GM12801 (cell line): ENCODE results near the gene LRP2.

ENCODE experiments used
- TF ChIP-seq, protein P1 (sequence below): IDR thresholded peaks from one replicate; pipeline ENCODE4 v1.5.1; 2011; ENCODE audit warnings: control low read depth; ENCODE audit not compliant: insufficient read length; ENCODE audit errors: extremely low read depth

The LRP2 gene

GRCh38 chr2:169094676-169095075 lies 267.7 kb downstream of the LRP2 start:
- TF ChIP-seq, protein P1, sequence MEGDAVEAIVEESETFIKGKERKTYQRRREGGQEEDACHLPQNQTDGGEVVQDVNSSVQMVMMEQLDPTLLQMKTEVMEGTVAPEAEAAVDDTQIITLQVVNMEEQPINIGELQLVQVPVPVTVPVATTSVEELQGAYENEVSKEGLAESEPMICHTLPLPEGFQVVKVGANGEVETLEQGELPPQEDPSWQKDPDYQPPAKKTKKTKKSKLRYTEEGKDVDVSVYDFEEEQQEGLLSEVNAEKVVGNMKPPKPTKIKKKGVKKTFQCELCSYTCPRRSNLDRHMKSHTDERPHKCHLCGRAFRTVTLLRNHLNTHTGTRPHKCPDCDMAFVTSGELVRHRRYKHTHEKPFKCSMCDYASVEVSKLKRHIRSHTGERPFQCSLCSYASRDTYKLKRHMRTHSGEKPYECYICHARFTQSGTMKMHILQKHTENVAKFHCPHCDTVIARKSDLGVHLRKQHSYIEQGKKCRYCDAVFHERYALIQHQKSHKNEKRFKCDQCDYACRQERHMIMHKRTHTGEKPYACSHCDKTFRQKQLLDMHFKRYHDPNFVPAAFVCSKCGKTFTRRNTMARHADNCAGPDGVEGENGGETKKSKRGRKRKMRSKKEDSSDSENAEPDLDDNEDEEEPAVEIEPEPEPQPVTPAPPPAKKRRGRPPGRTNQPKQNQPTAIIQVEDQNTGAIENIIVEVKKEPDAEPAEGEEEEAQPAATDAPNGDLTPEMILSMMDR: no peak

GRCh38 chr2:169093535-169093934 lies 268.8 kb downstream of the LRP2 start:
- TF ChIP-seq, protein P1: no peak

- TF ChIP-seq, protein P1: no peak
Observed at GRCh38 chr2:169091761-169092519, 270.4 kb downstream of the LRP2 start.

DNA sequence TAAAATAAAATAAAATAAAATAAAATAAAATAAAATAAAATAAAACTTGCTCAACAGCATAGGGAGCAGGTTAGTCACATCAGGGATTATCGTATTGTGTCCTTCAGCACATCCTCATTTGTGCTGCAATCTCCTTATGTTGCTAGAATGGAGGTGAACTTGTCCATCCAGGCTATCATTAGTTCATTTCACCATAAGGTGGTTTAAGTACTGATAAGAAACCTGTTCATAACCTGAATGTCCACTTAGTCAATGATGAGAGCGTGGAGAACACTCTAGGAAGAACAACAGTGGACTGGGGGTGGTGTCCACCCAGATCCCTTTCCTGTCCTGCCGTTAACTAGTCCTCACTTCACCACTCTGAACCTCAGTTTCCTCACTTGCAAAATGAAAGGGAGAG lies 271.1 kb downstream of the LRP2 start:
- TF ChIP-seq, protein P1: no peak

- TF ChIP-seq, protein P1: no peak
Observed at GRCh38 chr2:169090133-169090820, 272.1 kb downstream of the LRP2 start.

GRCh38 chr2:169089182-169089581 lies 273.2 kb downstream of the LRP2 start:
- TF ChIP-seq, protein P1: no peak

- TF ChIP-seq, protein P1: no peak
Observed at GRCh38 chr2:169087757-169088379, 274.5 kb downstream of the LRP2 start.
